HEK293 (cell line): ENCODE data around the gene KCTD1.

Experiments used
- CTCF ChIA-PET: fragments of 350-600 bp; formaldehyde crosslinking; extraction: SDS; loops from one replicate; lab custom pipeline; 2021; ENCODE audit warnings: antibody characterized with exemption; lab: Yijun Ruan, JAX
- POLR2A ChIA-PET: fragments of 300-600 bp; formaldehyde crosslinking; extraction: SDS; loops from one replicate; lab custom pipeline; 2020; ENCODE audit warnings: antibody characterized with exemption, inconsistent platforms; lab: Yijun Ruan, JAX
- H3K27ac ChIP-seq: fragments of 200-500 bp; sonication (Bioruptor generic); 2 replicates; pipeline ENCODE4 v1.5.1; 2014; ENCODE audit warnings: low read depth, low read length, control low read depth, inconsistent platforms; ENCODE audit errors: extremely low read depth
- H3K36me3 ChIP-seq, 2 experiments: fragments of 200-500 bp in 1 of 2; sonication (Bioruptor generic) in 1 of 2; 1 replicate in 1 of 2; 2 replicates in 1 of 2; pipeline ENCODE4 v1.5.1; 2014 to 2017; ENCODE audit warnings: inconsistent platforms in 2 of 2, low read length in 2 of 2; ENCODE audit not compliant: control insufficient read depth in 2 of 2, insufficient read depth in 1 of 2
- H3K4me1 ChIP-seq: fragments of 200-500 bp; sonication (Bioruptor generic); 2 replicates; pipeline ENCODE4 v1.5.1; 2014; ENCODE audit warnings: mild to moderate bottlenecking, low read length, inconsistent platforms; ENCODE audit not compliant: control insufficient read depth, insufficient read depth
- H3K4me3 ChIP-seq: 2 replicates; pipeline ENCODE4 v1.5.1; 2011; ENCODE audit warnings: low read depth, mild to moderate bottlenecking, control low read depth, low read length, moderate library complexity
- H3K9me3 ChIP-seq: fragments of 200-500 bp; sonication (Bioruptor generic); 2 replicates; pipeline ENCODE4 v1.5.1; 2014; ENCODE audit warnings: low read depth, low read length, inconsistent platforms; ENCODE audit not compliant: control insufficient read depth, insufficient read depth
- GLIS2 ChIP-seq: fragments of 450-650 bp; formaldehyde crosslinking; IDR thresholded peaks from 2 replicates; pipeline ENCODE4 v1.5.1; 2016; ENCODE audit warnings: missing biosample characterization, missing genetic modification characterization
- IKZF3 ChIP-seq: fragments of 450-650 bp; IDR thresholded peaks from 2 replicates; pipeline ENCODE4 v1.5.0; 2018; ENCODE audit warnings: missing biosample characterization, mild to moderate bottlenecking, missing genetic modification characterization, moderate library complexity
- KLF10 ChIP-seq: fragments of 450-650 bp; IDR thresholded peaks from 2 replicates; pipeline ENCODE4 v1.5.1; 2018; ENCODE audit warnings: missing biosample characterization, mild to moderate bottlenecking, missing genetic modification characterization
- MYNN ChIP-seq: fragments of 450-650 bp; formaldehyde crosslinking; IDR thresholded peaks from 2 replicates; pipeline ENCODE4 v1.5.1; 2016; ENCODE audit warnings: missing biosample characterization, missing genetic modification characterization, borderline replicate concordance
- OSR2 ChIP-seq: fragments of 450-650 bp; formaldehyde crosslinking; IDR thresholded peaks from 2 replicates; pipeline ENCODE4 v1.5.1; 2016; ENCODE audit warnings: missing biosample characterization, missing genetic modification characterization
- PRDM1 ChIP-seq: fragments of 450-650 bp; formaldehyde crosslinking; IDR thresholded peaks from 2 replicates; pipeline ENCODE4; 2016; ENCODE audit warnings: missing biosample characterization, missing genetic modification characterization
- RBAK ChIP-seq: fragments of 450-650 bp; formaldehyde crosslinking; IDR thresholded peaks from 2 replicates; pipeline ENCODE4 v1.5.1; 2016; ENCODE audit warnings: missing biosample characterization, missing genetic modification characterization
- REPIN1 ChIP-seq: fragments of 450-650 bp; formaldehyde crosslinking; IDR thresholded peaks from 2 replicates; pipeline ENCODE4 v1.5.1; 2017; ENCODE audit warnings: missing biosample characterization, missing genetic modification characterization, low read depth
- SP2 ChIP-seq: fragments of 450-650 bp; formaldehyde crosslinking; IDR thresholded peaks from 2 replicates; pipeline ENCODE4 v1.5.1; 2016; ENCODE audit warnings: missing biosample characterization, missing genetic modification characterization
- ZBTB20 ChIP-seq: fragments of 450-650 bp; formaldehyde crosslinking; IDR thresholded peaks from 2 replicates; pipeline ENCODE4 v1.5.1; 2016; ENCODE audit warnings: missing biosample characterization, missing genetic modification characterization
- ZEB2 ChIP-seq: fragments of 450-650 bp; formaldehyde crosslinking; IDR thresholded peaks from 2 replicates; pipeline ENCODE4 v1.5.1; 2016; ENCODE audit warnings: missing biosample characterization, missing genetic modification characterization
- ZNF10 ChIP-seq: fragments of 450-650 bp; formaldehyde crosslinking; IDR thresholded peaks from 2 replicates; pipeline ENCODE4 v1.5.1; 2017; ENCODE audit warnings: missing biosample characterization, missing genetic modification characterization
- ZNF121 ChIP-seq: fragments of 450-650 bp; formaldehyde crosslinking; IDR thresholded peaks from 2 replicates; pipeline ENCODE4 v1.5.1; 2016; ENCODE audit warnings: missing biosample characterization, missing genetic modification characterization
- ZNF132 ChIP-seq: fragments of 450-650 bp; formaldehyde crosslinking; IDR thresholded peaks from 2 replicates; pipeline ENCODE4 v1.5.1; 2017; ENCODE audit warnings: missing biosample characterization, missing genetic modification characterization, borderline replicate concordance
- ZNF157 ChIP-seq: fragments of 450-650 bp; formaldehyde crosslinking; IDR thresholded peaks from 2 replicates; pipeline ENCODE4 v1.5.1; 2016; ENCODE audit warnings: missing biosample characterization, missing genetic modification characterization
- ZNF214 ChIP-seq: fragments of 450-650 bp; formaldehyde crosslinking; IDR thresholded peaks from 2 replicates; pipeline ENCODE4 v1.5.1; 2017; ENCODE audit warnings: missing biosample characterization, mild to moderate bottlenecking, missing genetic modification characterization, borderline replicate concordance
- ZNF248 ChIP-seq: fragments of 450-650 bp; formaldehyde crosslinking; IDR thresholded peaks from 2 replicates; pipeline ENCODE4 v1.5.1; 2017; ENCODE audit warnings: missing biosample characterization, missing genetic modification characterization
- ZNF366 ChIP-seq: fragments of 450-650 bp; formaldehyde crosslinking; conservative IDR thresholded peaks from 2 replicates; pipeline ENCODE4 v1.5.1; 2016; ENCODE audit warnings: missing biosample characterization, missing genetic modification characterization
- ZNF624 ChIP-seq: fragments of 450-650 bp; formaldehyde crosslinking; IDR thresholded peaks from 2 replicates; pipeline ENCODE4 v1.5.1; 2017; ENCODE audit warnings: missing biosample characterization, missing genetic modification characterization
- ZNF660 ChIP-seq: fragments of 450-650 bp; IDR thresholded peaks from 2 replicates; pipeline ENCODE4 v1.5.1; 2018; ENCODE audit warnings: missing biosample characterization, mild to moderate bottlenecking, missing genetic modification characterization
- TF ChIP-seq, protein P1 (sequence below): fragments of 450-650 bp; formaldehyde crosslinking; optimal IDR thresholded peaks from 2 replicates; pipeline ENCODE3; 2016; ENCODE audit warnings: missing biosample characterization, mild to moderate bottlenecking, missing genetic modification characterization
- TF ChIP-seq, protein P2 (sequence below): fragments of 450-650 bp; formaldehyde crosslinking; IDR thresholded peaks from 2 replicates; pipeline ENCODE4 v1.5.1; 2016; ENCODE audit warnings: missing biosample characterization, missing genetic modification characterization, low read depth
- TF ChIP-seq, protein P3 (sequence below): fragments of 450-650 bp; formaldehyde crosslinking; IDR thresholded peaks from 2 replicates; pipeline ENCODE4 v1.5.1; 2016; ENCODE audit warnings: missing biosample characterization, missing genetic modification characterization
- TF ChIP-seq, protein P4 (sequence below): fragments of 450-650 bp; IDR thresholded peaks from 2 replicates; pipeline ENCODE4 v1.5.1; 2018; ENCODE audit warnings: missing biosample characterization, missing genetic modification characterization
- TF ChIP-seq, protein P5 (sequence below): fragments of 450-650 bp; formaldehyde crosslinking; IDR thresholded peaks from 2 replicates; pipeline ENCODE4 v1.5.1; 2017; ENCODE audit warnings: missing biosample characterization, missing genetic modification characterization
- TF ChIP-seq, protein P6 (sequence below): fragments of 450-650 bp; formaldehyde crosslinking; IDR thresholded peaks from 2 replicates; pipeline ENCODE4 v1.5.1; 2016; ENCODE audit warnings: missing biosample characterization, missing genetic modification characterization

KCTD1 gene

DNA sequence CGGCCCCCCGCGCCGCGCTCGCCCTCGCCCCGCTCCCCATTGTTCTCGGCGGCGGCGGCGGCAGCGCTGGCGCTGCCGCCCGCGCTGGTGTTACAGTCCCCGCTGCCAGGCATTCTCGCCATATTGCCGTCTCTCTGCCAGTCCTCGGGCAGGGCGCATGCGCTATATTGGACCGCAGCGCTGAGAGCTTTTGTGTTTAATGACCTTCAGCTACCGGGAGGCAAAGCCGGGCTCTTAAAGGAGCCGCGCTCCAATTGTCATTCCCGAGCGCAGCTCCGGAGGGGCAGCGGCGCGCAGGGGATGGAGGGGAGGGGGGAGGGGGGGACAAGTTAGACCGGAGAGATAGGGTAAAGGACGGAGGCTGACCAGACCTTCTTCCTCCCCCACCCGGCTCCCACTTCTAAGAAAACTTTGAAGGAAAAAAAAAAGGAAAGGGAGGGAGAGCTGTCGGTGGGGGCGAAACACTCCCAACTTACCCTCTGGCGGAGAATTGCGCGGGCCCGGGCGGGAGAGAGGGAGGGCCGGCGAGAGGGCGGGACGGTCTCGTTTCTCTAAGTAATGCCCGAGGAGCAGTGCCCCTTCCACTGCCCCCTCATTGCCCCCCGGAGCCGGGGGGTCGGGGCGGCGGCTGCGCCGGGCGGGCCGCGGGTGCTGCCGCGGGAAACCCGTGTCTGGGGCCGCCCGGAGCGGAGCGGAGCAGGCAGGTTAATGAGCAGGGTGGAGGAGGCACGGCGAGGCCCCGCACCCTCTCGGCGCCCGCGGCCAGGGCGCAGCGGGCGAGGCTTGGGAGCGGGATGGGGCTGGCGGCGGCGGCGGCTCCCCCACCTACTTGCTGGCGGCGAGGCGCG lies at the start of gene KCTD1:
TSS of gene KCTD1 (minus strand) at position 139 of the 848 bp plus-strand sequence. CDS start at position 122, 17 bp downstream.
- no peaks in the 10 kb centered on the region for H3K9me3 ChIP-seq
- H3K4me1 ChIP-seq = peaks cover 11% of the 10 kb centered on the region
- peak within 1 kb of the TSS; percentile 96 for H3K27ac ChIP-seq
- CTCF ChIA-PET = interaction anchor here (0.6 to 1.5 kb wide), 6 partner anchors 9 to 164 kb away, joined by 3 to 5 read pairs (median 4); no protein-coding TSS in a partner anchor
- POLR2A ChIA-PET = interaction anchor here (0.5 to 2.8 kb wide), 21 partner anchors 9 to 1373 kb away, joined by 3 to 13 read pairs (median 4); no protein-coding TSS in a partner anchor
- peak within 1 kb of the TSS; percentile 79 for H3K4me3 ChIP-seq
- H3K36me3 ChIP-seq = peaks cover 0 to 7% of the 10 kb centered on the region in 2 experiments; a peak in 1 of 3 replicates
- TF ChIP-seq ZNF214 (tag by site-specific recombination) = no peak
- TF ChIP-seq RBAK (tag by site-specific recombination) = no peak
- TF ChIP-seq ZNF157 = no peak
- TF ChIP-seq, protein P1, sequence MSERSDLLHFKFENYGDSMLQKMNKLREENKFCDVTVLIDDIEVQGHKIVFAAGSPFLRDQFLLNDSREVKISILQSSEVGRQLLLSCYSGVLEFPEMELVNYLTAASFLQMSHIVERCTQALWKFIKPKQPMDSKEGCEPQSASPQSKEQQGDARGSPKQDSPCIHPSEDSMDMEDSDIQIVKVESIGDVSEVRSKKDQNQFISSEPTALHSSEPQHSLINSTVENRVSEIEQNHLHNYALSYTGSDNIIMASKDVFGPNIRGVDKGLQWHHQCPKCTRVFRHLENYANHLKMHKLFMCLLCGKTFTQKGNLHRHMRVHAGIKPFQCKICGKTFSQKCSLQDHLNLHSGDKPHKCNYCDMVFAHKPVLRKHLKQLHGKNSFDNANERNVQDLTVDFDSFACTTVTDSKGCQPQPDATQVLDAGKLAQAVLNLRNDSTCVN (tag by site-specific recombination) = peak; percentile 35
- no peak for TF ChIP-seq ZNF624 (tag by site-specific recombination)
- no peak for TF ChIP-seq MYNN (tag by site-specific recombination)
- no peak for TF ChIP-seq ZNF132 (tag by site-specific recombination)
- TF ChIP-seq ZNF366 (tag by site-specific recombination) = no peak
- TF ChIP-seq, protein P2, sequence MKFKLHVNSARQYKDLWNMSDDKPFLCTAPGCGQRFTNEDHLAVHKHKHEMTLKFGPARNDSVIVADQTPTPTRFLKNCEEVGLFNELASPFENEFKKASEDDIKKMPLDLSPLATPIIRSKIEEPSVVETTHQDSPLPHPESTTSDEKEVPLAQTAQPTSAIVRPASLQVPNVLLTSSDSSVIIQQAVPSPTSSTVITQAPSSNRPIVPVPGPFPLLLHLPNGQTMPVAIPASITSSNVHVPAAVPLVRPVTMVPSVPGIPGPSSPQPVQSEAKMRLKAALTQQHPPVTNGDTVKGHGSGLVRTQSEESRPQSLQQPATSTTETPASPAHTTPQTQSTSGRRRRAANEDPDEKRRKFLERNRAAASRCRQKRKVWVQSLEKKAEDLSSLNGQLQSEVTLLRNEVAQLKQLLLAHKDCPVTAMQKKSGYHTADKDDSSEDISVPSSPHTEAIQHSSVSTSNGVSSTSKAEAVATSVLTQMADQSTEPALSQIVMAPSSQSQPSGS = no peak
- peak; percentile 63; the same call in 1 of the 2 replicates for TF ChIP-seq PRDM1 (tag by site-specific recombination)
- peak; percentile 19; the same call in 1 of the 2 replicates for TF ChIP-seq ZBTB20 (tag by site-specific recombination)
- TF ChIP-seq, protein P3, sequence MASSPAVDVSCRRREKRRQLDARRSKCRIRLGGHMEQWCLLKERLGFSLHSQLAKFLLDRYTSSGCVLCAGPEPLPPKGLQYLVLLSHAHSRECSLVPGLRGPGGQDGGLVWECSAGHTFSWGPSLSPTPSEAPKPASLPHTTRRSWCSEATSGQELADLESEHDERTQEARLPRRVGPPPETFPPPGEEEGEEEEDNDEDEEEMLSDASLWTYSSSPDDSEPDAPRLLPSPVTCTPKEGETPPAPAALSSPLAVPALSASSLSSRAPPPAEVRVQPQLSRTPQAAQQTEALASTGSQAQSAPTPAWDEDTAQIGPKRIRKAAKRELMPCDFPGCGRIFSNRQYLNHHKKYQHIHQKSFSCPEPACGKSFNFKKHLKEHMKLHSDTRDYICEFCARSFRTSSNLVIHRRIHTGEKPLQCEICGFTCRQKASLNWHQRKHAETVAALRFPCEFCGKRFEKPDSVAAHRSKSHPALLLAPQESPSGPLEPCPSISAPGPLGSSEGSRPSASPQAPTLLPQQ (tag by site-specific recombination) = peak; percentile 33; the same call in 1 of the 2 replicates
- TF ChIP-seq REPIN1 (tag by site-specific recombination) = no peak
- no peak for TF ChIP-seq ZNF10 (tag by site-specific recombination)
- TF ChIP-seq, protein P4, sequence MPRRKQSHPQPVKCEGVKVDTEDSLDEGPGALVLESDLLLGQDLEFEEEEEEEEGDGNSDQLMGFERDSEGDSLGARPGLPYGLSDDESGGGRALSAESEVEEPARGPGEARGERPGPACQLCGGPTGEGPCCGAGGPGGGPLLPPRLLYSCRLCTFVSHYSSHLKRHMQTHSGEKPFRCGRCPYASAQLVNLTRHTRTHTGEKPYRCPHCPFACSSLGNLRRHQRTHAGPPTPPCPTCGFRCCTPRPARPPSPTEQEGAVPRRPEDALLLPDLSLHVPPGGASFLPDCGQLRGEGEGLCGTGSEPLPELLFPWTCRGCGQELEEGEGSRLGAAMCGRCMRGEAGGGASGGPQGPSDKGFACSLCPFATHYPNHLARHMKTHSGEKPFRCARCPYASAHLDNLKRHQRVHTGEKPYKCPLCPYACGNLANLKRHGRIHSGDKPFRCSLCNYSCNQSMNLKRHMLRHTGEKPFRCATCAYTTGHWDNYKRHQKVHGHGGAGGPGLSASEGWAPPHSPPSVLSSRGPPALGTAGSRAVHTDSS (tag by site-specific recombination) = no peak
- peak; percentile 50 for TF ChIP-seq GLIS2 (tag by site-specific recombination)
- TF ChIP-seq ZNF660 (tag by site-specific recombination) = 0 out of 2 replicates have a peak, but pooled peaks have one; percentile 22
- 0 out of 2 replicates have a peak, but pooled peaks have one; percentile 23 for TF ChIP-seq OSR2 (tag by site-specific recombination)
- TF ChIP-seq ZNF248 = no peak
- TF ChIP-seq, protein P5, sequence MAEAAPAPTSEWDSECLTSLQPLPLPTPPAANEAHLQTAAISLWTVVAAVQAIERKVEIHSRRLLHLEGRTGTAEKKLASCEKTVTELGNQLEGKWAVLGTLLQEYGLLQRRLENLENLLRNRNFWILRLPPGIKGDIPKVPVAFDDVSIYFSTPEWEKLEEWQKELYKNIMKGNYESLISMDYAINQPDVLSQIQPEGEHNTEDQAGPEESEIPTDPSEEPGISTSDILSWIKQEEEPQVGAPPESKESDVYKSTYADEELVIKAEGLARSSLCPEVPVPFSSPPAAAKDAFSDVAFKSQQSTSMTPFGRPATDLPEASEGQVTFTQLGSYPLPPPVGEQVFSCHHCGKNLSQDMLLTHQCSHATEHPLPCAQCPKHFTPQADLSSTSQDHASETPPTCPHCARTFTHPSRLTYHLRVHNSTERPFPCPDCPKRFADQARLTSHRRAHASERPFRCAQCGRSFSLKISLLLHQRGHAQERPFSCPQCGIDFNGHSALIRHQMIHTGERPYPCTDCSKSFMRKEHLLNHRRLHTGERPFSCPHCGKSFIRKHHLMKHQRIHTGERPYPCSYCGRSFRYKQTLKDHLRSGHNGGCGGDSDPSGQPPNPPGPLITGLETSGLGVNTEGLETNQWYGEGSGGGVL = peak; percentile 78
- 0 out of 2 replicates have a peak, but pooled peaks have one; percentile 11 for TF ChIP-seq KLF10
- TF ChIP-seq, protein P6, sequence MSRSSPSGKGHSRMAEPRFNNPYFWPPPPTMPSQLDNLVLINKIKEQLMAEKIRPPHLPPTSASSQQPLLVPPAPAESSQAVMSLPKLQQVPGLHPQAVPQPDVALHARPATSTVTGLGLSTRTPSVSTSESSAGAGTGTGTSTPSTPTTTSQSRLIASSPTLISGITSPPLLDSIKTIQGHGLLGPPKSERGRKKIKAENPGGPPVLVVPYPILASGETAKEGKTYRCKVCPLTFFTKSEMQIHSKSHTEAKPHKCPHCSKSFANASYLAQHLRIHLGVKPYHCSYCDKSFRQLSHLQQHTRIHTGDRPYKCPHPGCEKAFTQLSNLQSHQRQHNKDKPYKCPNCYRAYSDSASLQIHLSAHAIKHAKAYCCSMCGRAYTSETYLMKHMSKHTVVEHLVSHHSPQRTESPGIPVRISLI (tag by site-specific recombination) = no peak
- no peak for TF ChIP-seq ZNF121
- TF ChIP-seq SP2 (tag by site-specific recombination) = peak; percentile 35
- TF ChIP-seq ZEB2 (tag by site-specific recombination) = 0 out of 2 replicates have a peak, but pooled peaks have one; percentile 31
- TF ChIP-seq IKZF3 (tag by site-specific recombination) = no peak
